Natural killer cell (primary cell): ENCODE data around the gene STK11IP. TPM values are rescaled to one million over a fixed set of nuclear protein-coding genes. Genes with fewer than 3 reads are reported as not detected.

ENCODE experiments used
- ATAC-seq, 3 donors: fragments of 150-1000 bp in 2 of 3; fragments of 200-7000 bp in 1 of 3; cut with Tn5 transposase; 1 replicate in 1 of 3; 2 replicates in 2 of 3; pipeline ENCODE4 v1.10.0; 2021; ENCODE audit warnings: mild to moderate bottlenecking in 2 of 3, moderate library complexity in 2 of 3
- DNase-seq, 2 donors: peaks; one replicate each; pipeline versions ENCODE4 v3.0.0 to v3.0.0-alpha.2; 2013 to 2021; ENCODE audit warnings: mixed read lengths in 1 of 2
- H3K27ac ChIP-seq: one replicate; pipeline ENCODE4 v1.5.1; 2013; ENCODE audit warnings: mild to moderate bottlenecking, low read length
- H3K27me3 ChIP-seq: one replicate; pipeline ENCODE4 v1.6.1; 2013; ENCODE audit warnings: low read length; ENCODE audit not compliant: control insufficient read depth, insufficient read depth
- H3K36me3 ChIP-seq: one replicate; pipeline ENCODE4 v1.6.1; 2013; ENCODE audit warnings: low read length; ENCODE audit not compliant: control insufficient read depth, insufficient read depth
- H3K4me1 ChIP-seq: one replicate; pipeline ENCODE4 v1.6.1; 2013; ENCODE audit warnings: low read length; ENCODE audit not compliant: control insufficient read depth, insufficient read depth
- H3K4me3 ChIP-seq: one replicate; pipeline ENCODE4 v1.5.1; 2013; ENCODE audit warnings: low read length
- H3K9me3 ChIP-seq: one replicate; pipeline ENCODE4 v1.6.1; 2013; ENCODE audit warnings: low read length; ENCODE audit not compliant: control insufficient read depth, insufficient read depth
- H3K27ac Mint-ChIP-seq, 2 donors: one replicate each; pipeline ENCODE4 v1.8.0; 2022; ENCODE audit warnings: mild to moderate bottlenecking in 2 of 2, mixed read lengths in 2 of 2, moderate library complexity in 1 of 2
- H3K27me3 Mint-ChIP-seq, 2 donors: one replicate each; pipeline ENCODE4 v1.8.0; 2022; ENCODE audit warnings: low read depth in 2 of 2, mixed read lengths in 2 of 2
- H3K36me3 Mint-ChIP-seq: one replicate; pipeline ENCODE4 v1.8.0; 2022; ENCODE audit warnings: mixed read lengths
- H3K4me1 Mint-ChIP-seq, 2 donors: one replicate each; pipeline ENCODE4 v1.8.0; 2022; ENCODE audit warnings: mixed read lengths in 2 of 2
- H3K4me3 Mint-ChIP-seq: one replicate; pipeline ENCODE4 v1.8.0; 2022; ENCODE audit warnings: mild to moderate bottlenecking, moderate library complexity, mixed read lengths
- H3K9me3 Mint-ChIP-seq, 2 donors: one replicate each; pipeline ENCODE4 v1.8.0; 2022; ENCODE audit warnings: mixed read lengths in 2 of 2
- WGBS: methylation state at CpG from one replicate; pipeline ENCODE4 v1.1.7; 2013; ENCODE audit warnings: missing lambda C conversion rate; ENCODE audit not compliant: insufficient coverage; 5-methylcytosine and 5-hydroxymethylcytosine counted together
- intact Hi-C: fragments of 100-400 bp; cut with micrococcal nuclease; formaldehyde crosslinking; loops from one replicate; pipeline ENCODE4 v1.14.2; 2022
- total RNA-seq, 4 donors: library from RNA; stranded (reverse); fragments of 120-200 nt in 1 of 4; gene quantifications; one replicate each; pipeline versions ENCODE4 v1.2.3 to v1.2.4, GENCODE V29; 2013 to 2022
- TF ChIP-seq, protein P1 (sequence below): fragments of 200-600 bp; IDR thresholded peaks from one replicate; pipeline ENCODE4 v1.8.0; 2022; ENCODE audit warnings: antibody characterized with exemption

Gene STK11IP
- total RNA-seq, 3 donors from 2014 or later (not counting 1 experiment from before 2014, with no cell fraction given): 56.1 to 76.0 (median 65.2) TPM

DNA sequence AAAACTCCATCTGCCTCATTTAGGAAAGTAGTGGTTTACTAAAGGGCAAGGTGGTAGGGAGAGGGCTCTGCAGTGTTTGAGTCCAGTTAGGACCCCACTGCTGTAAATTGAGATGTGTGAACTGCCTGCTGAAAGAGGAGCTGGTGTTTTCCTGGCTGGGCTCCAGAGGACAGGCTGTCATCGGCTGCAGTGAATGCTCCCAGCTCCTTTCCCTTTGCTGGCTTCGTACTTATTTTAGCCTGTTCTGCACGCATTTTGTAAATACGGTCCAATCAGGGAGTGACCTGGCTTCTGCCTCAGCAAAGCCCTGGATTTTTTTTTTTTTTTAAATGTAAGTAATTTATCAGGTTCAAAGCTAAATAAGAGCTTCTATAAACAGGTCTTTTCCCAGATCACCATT is 67.3 kb downstream of the STK11IP start:
- Mint-ChIP-seq H3K27ac (no peak overlapping the region), H3K4me1 (no peaks in the 10 kb centered on the region), H3K4me3 (no peak overlapping the region), H3K27me3 (peaks cover 11 to 19% of the 10 kb centered on the region in 2 donors), H3K9me3 (peaks cover 0 to 4% of the 10 kb centered on the region in 2 donors), H3K36me3 (peaks cover 6% of the 10 kb centered on the region)
- WGBS: 87% methylated on average over 4 of the region's 4 CpGs
- H3K4me1 ChIP-seq: no peaks in the 10 kb centered on the region
- H3K4me3 ChIP-seq: no peak overlapping the region
- H3K9me3 ChIP-seq: no peaks in the 10 kb centered on the region
- H3K36me3 ChIP-seq: no peaks in the 10 kb centered on the region
- intact Hi-C loops: no loop called here
- DNase-seq (no peak), ATAC-seq (no peak)
- H3K27ac ChIP-seq: no peak overlapping the region
- TF ChIP-seq, protein P1, sequence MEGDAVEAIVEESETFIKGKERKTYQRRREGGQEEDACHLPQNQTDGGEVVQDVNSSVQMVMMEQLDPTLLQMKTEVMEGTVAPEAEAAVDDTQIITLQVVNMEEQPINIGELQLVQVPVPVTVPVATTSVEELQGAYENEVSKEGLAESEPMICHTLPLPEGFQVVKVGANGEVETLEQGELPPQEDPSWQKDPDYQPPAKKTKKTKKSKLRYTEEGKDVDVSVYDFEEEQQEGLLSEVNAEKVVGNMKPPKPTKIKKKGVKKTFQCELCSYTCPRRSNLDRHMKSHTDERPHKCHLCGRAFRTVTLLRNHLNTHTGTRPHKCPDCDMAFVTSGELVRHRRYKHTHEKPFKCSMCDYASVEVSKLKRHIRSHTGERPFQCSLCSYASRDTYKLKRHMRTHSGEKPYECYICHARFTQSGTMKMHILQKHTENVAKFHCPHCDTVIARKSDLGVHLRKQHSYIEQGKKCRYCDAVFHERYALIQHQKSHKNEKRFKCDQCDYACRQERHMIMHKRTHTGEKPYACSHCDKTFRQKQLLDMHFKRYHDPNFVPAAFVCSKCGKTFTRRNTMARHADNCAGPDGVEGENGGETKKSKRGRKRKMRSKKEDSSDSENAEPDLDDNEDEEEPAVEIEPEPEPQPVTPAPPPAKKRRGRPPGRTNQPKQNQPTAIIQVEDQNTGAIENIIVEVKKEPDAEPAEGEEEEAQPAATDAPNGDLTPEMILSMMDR: no peak
- H3K27me3 ChIP-seq: peaks cover 3% of the 10 kb centered on the region

- Histone ChIP-seq H3K36me3 (no peaks in the 10 kb centered on the region), H3K27ac (no peak overlapping the region), H3K27me3 (peaks cover 3% of the 10 kb centered on the region), H3K4me1 (no peaks in the 10 kb centered on the region), H3K9me3 (no peaks in the 10 kb centered on the region), H3K4me3 (no peak overlapping the region)
- TF ChIP-seq, protein P1: no peak
- no peak overlapping the region for H3K4me3 Mint-ChIP-seq
- peaks cover 17% of the 10 kb centered on the region in 2 donors for H3K27me3 Mint-ChIP-seq
- H3K27ac Mint-ChIP-seq: no peak overlapping the region
- no peaks in the 10 kb centered on the region for H3K4me1 Mint-ChIP-seq
- ATAC-seq (no peak), DNase-seq (no peak)
- H3K36me3 Mint-ChIP-seq: peaks cover 6% of the 10 kb centered on the region
- WGBS: 91% methylated on average over 6 of the region's 6 CpGs
- peaks cover 0 to 4% of the 10 kb centered on the region in 2 donors for H3K9me3 Mint-ChIP-seq
- intact Hi-C loops: no loop called here
Observed at GRCh38 chr2:219665926-219666325, 68.3 kb downstream of the STK11IP start.

Other genes starting within 250 kb of the STK11IP start
- gene DNPEP, start 209.9 kb upstream of the STK11IP start, total RNA-seq: 100 to 1,000 TPM in 2 of 3 donors, 10 to 100 TPM in 1; 97.8 to 112 (median 103) TPM
- not detected for gene DES, start 179.5 kb upstream of the STK11IP start, total RNA-seq
- 1 to 10 TPM in 2 of 3 donors, under 1 TPM in 1; 0.35 to 1.5 (median 1.2) TPM for gene SPEG, start 163.0 kb upstream of the STK11IP start, total RNA-seq
- 10 to 100 TPM; 27.6 to 36.3 (median 33.8) TPM for gene GMPPA, start 99.0 kb upstream of the STK11IP start, total RNA-seq
- under 1 TPM in 2 of 3 donors, not detected in 1; 0.12 to 0.20 TPM for gene ASIC4, start 83.4 kb upstream of the STK11IP start, total RNA-seq
- gene CHPF, start 54.0 kb upstream of the STK11IP start, total RNA-seq: 10 to 100 TPM in 2 of 3 donors, 1 to 10 TPM in 1; 9.6 to 19.2 (median 12.7) TPM
- 1 to 10 TPM; 1.7 to 2.3 (median 1.8) TPM for gene TMEM198, start 53.8 kb upstream of the STK11IP start, total RNA-seq
- gene OBSL1, start 26.3 kb upstream of the STK11IP start, total RNA-seq: 1 to 10 TPM in 1 of 3 donors, under 1 TPM in 2; 0.07 to 8.8 (median 0.32) TPM
- not detected for gene INHA, start 25.5 kb upstream of the STK11IP start, total RNA-seq
- gene SLC4A3, start 29.8 kb downstream of the STK11IP start, total RNA-seq: under 1 TPM in 2 of 3 donors, not detected in 1; 0.15 to 0.45 TPM